Stimulated activated CD4-positive, alpha-beta T cell treated with anti-CD3 and anti-CD28 coated beads, Interleukin-12 subunit alpha, Interleukin-12 subunit beta, amount 100 ng/mL, for 24 hours (primary cell): ENCODE measurements around the gene MGAT5.
"Not testable (repeated sequence)": the region's sequence is repeated elsewhere in the genome, so short reads cannot be mapped to it uniquely, and the experiment has no call there.

Experiments
- DNase-seq, 2 experiments: peaks; one replicate each; pipeline ENCODE4 v3.0.0-alpha.2; 2020; ENCODE audit warnings: low read depth in 2 of 2

Gene MGAT5

GRCh38 chr2:134463699-134464022 is 209.8 kb downstream of the MGAT5 start:
- no peak for DNase-seq

- DNase-seq, result no peak
These were observed 211.6 kb downstream of the MGAT5 start for GRCh38 chr2:134465228-134466105.

DNA sequence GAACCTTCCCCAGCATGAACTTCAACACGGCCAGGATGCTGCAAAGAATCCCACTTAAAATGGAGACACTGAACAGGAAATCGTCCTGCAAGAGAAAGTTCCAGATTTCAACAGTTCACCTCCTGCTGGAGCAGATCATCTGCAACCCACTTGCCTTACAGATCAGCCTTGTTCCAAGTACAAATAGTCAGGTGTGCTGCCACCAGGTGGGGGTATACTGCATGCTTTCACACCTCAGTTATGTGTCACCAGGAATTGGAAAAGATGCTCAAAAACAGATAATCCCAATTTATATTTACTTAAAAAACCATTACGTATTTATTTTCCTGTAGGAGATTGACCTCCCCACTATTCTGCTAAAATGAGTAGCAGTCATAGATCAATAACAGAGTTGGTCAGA is 212.3 kb downstream of the MGAT5 start:
- DNase-seq, result no peak

DNA sequence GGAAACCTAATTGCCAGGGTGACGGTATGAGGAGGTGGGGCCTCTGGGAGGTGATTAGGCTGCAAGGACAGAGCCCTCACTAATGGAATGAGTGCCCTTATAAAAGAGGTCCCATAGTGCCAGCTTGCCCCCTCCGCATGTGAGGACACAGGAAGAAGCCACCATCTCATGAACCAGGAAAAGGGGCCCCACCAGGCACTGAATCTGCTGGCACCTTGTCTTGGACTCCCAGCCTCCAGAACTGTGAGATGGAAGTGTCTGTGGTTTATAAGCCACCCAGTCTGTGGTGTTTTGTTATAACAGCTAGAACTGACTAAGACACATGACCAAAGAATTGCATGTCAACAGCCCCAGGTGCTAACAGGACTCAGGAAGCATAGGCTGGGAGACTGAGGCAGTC is 214.3 kb downstream of the MGAT5 start:
- no peak for DNase-seq

DNA sequence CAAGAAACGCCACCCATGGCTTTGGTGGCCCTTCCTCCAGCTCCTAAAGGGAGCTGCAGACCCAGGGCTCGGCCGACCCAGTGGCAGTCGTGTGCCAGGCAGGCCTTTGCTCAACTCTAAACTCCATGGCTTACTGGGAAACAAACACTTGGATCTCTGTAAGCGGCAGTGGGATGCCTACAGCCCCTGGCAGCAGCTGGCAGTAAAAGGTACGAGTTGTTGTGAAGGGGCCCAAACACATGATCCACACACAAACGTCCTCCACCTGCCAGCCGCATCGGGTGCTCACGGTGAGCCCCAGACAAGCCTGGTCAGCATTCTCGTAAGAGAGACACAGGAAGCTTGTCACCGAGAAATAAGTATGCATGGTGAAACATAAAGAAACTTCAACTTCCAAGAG is 214.9 kb downstream of the MGAT5 start:
- no peak for DNase-seq

- no peak for DNase-seq
These were observed 215.7 kb downstream of the MGAT5 start for GRCh38 chr2:134469516-134470115.

GRCh38 chr2:134470561-134471168 is 216.8 kb downstream of the MGAT5 start:
- DNase-seq, result no peak

- DNase-seq, result not testable (repeated sequence)
These were observed 223.1 kb downstream of the MGAT5 start for GRCh38 chr2:134476982-134477381.

DNA sequence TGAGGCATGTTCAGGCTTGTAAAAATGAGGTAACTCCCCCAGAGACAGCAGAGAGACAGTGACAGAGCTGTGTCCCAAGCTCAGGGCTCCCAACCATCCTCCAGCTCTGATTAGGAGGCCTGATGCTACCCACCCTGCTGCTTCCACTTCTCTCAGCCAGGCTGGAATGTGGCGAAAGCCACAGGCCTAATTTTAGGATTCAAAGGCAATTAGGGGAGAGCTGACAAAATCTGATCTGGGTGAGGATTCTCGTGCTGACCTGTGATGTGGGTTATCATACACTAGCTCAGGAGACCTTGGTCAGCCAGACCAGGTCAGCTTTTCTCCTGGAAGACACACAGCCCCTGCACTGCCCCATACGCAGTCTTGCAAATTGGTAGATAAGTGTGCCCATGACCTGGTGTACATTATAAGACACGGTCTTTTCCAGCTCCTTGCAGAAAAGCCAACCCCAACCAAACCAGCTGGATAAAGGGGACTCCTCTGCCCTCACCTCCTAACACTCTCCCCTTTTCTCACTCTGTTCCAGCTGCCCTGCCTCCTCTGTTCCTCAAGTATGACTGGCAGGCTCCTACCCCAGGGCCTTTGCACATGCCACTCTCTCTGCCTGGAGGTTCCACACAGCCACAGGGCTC is 225.9 kb downstream of the MGAT5 start:
- no peak for DNase-seq

DNA sequence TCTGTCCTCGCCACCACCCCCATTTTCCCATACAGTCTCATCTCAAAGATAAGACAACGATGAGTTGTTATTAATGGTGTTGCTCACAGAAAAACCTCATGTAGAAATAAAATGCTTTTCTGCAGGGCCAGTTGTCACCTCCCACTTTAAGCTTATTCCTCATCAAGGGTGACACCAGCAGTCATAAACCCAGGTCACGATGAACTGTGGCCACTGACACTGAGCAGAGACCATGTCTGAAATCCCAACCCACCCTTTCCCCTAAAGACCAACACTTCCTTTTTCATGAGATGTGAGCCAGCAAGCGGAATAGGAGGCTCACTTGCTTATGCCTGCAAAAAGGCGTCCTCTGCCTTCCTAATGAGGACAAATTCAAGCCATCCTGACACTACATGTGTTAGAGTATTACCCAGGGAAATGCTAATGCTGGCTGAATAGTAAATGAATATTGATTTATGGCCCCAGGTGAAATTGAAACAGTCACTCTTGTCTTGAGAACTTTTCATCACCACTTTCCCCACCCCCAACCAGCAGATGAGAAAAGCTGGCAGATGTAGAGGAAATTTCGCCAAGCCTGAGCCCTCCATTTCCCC is 228.4 kb downstream of the MGAT5 start:
- DNase-seq, result no peak

GRCh38 chr2:134482766-134483340 is 229.0 kb downstream of the MGAT5 start:
- no peak for DNase-seq

DNA sequence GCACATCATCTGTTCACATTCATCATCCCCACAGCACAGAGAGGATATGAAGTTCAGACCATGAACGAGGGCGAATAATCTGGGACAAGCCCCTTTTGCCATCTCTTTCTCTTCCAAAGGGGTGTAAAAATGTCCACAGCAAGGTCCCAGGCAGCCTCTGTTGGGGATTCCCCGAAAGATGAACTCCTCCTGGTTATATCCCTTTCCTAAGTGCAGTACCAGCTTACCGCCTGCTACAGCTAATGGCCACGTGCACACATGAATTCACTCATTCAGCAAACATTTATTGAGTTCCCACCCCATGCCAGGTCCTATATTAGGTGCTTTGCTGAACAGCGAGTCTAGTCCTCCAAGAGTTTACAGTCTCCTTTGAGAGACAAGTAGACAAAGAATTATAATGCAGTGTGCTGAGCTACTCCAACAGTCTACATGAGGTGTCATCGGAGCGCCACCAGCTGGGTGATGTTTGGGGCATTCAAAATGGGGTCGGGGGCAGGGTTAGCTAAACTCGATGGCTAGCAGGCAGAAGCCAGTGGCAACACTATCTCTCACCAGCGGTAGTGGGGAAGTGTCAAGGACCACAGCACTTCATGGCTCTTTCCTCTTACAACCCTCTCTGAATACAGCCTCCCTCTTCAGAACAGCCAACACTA is 236.0 kb downstream of the MGAT5 start:
- no peak for DNase-seq

GRCh38 chr2:134490559-134490958 is 236.7 kb downstream of the MGAT5 start:
- DNase-seq, result no peak

DNA sequence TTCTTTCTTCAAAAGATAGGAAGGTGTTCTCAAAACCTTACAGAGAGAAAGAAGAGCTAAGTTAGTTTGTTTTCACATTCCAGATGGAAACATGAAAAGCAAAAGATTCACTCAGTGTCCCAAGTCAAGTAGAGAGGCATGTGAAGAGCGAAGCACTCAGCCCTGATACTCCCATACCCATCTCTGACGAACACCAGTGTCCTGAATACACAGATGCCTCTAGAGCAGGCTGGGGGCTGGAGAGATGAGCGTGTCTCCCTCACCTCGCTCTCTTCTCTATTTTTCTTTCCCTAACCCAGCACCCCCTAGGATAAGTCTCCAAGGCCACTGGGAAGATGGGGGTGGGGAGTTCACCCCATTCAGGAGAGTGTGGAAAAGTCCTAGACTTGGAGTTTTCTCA is 237.2 kb downstream of the MGAT5 start:
- DNase-seq, result no peak

DNA sequence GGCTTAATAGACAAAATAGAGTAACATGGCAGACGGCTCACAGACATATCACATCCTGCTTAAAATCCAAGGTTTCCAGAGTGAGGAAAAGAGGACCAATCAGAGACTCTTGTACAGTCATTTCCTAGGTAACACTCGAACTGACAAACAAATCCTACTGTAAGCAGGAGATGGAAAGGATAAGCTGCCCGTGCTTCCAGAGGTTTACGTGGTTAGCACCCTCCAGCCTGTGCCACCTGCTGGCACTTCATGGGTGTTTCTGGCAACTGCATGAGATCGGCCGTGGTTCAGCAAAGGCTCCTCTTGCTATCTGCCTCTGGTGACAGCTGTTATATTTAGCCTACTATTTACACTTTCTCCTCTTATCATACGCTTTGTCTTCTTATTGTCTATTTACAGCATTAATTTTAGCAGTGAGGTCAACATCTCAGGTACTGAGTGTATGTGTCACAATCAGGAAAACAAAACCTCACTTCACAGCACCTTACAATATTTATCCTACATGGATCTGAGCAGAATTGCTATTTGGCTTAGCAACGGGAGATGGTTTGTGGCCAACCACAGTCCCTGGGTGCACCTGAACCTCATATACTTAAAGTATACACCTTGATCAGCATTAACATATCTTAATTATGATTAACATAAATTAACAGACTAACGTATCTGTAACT is 238.0 kb downstream of the MGAT5 start:
- DNase-seq, result no peak

GRCh38 chr2:134493797-134494196 is 239.9 kb downstream of the MGAT5 start:
- no peak for DNase-seq

DNA sequence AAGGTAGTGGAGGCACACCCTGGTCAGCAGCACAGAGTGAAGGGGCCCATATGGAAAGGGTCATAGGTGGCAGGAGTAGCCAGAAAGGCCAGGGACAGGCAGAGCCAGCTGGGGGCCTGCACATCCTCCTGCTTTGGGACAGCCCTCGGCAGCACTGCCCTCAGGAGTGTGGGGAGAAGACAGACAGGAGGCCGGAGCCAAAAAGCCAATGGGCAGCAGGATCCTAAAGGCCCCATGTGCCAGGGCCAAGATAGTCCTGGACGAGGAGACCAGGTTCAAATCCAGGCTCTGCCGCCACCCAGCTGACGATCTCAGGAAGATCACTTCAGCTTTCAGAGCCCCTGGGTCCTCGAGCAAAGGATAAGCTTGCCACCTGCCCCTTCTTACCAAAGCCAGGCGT is 244.8 kb downstream of the MGAT5 start:
- no peak for DNase-seq

DNA sequence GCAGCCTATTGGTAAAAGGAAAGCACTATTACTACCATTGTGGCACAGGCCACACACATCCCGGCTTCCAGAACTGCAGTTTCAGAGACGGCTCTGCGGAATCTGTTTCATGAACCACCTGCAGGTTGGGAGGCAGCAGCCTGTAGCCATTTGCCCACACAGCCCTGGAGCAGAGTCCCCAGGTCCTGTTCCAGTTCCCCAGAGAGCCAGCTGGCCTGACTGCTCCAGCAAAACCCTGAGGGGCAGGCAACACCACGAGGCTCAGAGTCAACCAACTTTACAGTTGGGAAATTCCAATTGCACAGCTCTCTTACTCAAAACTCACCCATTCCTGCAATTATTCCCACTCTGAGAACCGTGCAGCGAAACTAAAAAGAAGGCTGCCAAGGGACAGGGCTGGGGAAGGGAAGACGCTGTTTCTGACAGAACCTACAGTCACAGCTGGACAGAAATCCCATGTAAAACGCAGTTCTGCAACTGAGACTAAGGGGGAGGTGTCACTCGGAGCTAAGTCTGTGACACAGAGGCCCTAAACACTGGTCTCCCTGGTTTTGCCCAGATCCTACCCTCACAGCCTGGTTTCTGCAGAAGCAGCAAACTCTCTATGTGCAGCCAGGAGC is 245.5 kb downstream of the MGAT5 start:
- no peak for DNase-seq

GRCh38 chr2:134500211-134500935 is 246.5 kb downstream of the MGAT5 start:
- DNase-seq, result no peak
